Tibial nerve (tissue), 4 donors: ENCODE results near the gene DNAAF5. TPM values are rescaled to one million over a fixed set of nuclear protein-coding genes. Genes with fewer than 3 reads are reported as not detected.
"Not testable (repeated sequence)": the region's sequence is repeated elsewhere in the genome, so short reads cannot be mapped to it uniquely, and the experiment has no call there.

Source experiments
- DNase-seq, 2 donors: peaks; one replicate each; pipeline ENCODE4 v3.0.0-alpha.2; 2019; ENCODE audit warnings: low spot score in 2 of 2
- H3K27ac ChIP-seq, 4 donors: fragments of 200-600 bp; sonication (generic) in 3 of 4; one replicate each; pipeline ENCODE4 v1.5.1; 2017 to 2019; ENCODE audit warnings: mild to moderate bottlenecking in 1 of 4
- H3K27me3 ChIP-seq, 2 donors: fragments of 200-600 bp; sonication (generic) in 1 of 2; one replicate each; pipeline versions ENCODE4 v1.5.1 to v1.6.0; 2017 to 2019
- H3K36me3 ChIP-seq, 3 donors: fragments of 200-600 bp; sonication (generic); one replicate each; pipeline ENCODE4 v1.5.1; 2018 to 2019
- H3K4me1 ChIP-seq, 4 donors: fragments of 200-600 bp; sonication (generic) in 3 of 4; one replicate each; pipeline ENCODE4 v1.5.1; 2017 to 2019
- H3K4me3 ChIP-seq, 4 donors: fragments of 200-600 bp; sonication (generic) in 3 of 4; one replicate each; pipeline ENCODE4 v1.5.1; 2017 to 2019; ENCODE audit warnings: mild to moderate bottlenecking in 1 of 4, moderate library complexity in 1 of 4
- H3K9me3 ChIP-seq, 4 donors: fragments of 200-600 bp; sonication (generic) in 3 of 4; one replicate each; pipeline ENCODE4 v1.5.1; 2017 to 2019
- EP300 ChIP-seq, 2 donors: sonication (generic); formaldehyde crosslinking; IDR thresholded peaks; one replicate each; pipeline ENCODE4 v1.6.1; 2017; ENCODE audit warnings: antibody characterized with exemption in 2 of 2, mild to moderate bottlenecking in 1 of 2
- POLR2A ChIP-seq, 2 donors: fragments of 450-650 bp; IDR thresholded peaks; one replicate each; pipeline ENCODE4 v1.6.1; 2017; ENCODE audit warnings: antibody characterized with exemption in 2 of 2, mild to moderate bottlenecking in 2 of 2, moderate library complexity in 2 of 2
- WGBS, 2 donors: methylation state at CpG; one replicate each; pipeline ENCODE4 v1.1.5; 2018; 5-methylcytosine and 5-hydroxymethylcytosine counted together
- total RNA-seq, 4 donors: library from RNA; depleted of rRNA; stranded (reverse); fragments of >200 nt; gene quantifications; one replicate each; pipeline ENCODE4 v1.1.0, GENCODE V29; 2016
- TF ChIP-seq, protein P1 (sequence below), 5 experiments: fragments of 200-600 bp in 3 of 5; fragments of 450-650 bp in 2 of 5; sonication (generic) in 3 of 5; IDR thresholded peaks; one replicate each; pipeline ENCODE4 v1.5.1; 2016 to 2019; ENCODE audit warnings: antibody characterized with exemption in 5 of 5, mild to moderate bottlenecking in 3 of 5, moderate library complexity in 2 of 5

The DNAAF5 gene
- total RNA-seq, 4 donors from 2014 or later: 26.0 to 56.7 (median 41.6) TPM

DNA sequence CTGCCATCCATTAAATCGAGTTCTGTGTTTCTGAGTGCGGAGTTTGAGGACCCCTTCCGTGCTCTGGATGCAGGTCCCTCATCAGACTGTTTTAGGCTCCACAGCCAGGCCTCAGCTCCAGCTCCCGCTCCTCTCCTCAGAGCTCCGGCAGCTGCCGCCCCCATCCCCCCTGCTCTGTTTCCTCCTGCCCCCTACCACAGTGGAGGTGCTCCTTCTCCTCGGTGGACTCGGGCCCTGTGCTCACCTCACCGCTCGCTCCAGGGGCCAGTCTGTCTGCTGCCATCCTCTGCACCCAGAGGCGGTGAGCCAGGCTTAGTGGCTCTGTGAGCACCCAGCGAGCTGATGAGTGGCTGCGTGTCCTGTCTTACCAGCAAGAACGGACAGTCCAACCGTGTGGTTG, 21.9 kb downstream of the DNAAF5 start:
- DNase-seq: no peak
- WGBS, 2 donors: 92 to 94% methylated on average over 13 to 14 of the region's 15 CpGs
- Histone ChIP-seq H3K36me3 (peaks cover 0 to 65% (median 0%) of the 10 kb centered on the region in 3 donors), H3K27ac (no peak overlapping the region), H3K9me3 (no peaks in the 10 kb centered on the region), H3K4me3 (no peak overlapping the region), H3K27me3 (no peaks in the 10 kb centered on the region), H3K4me1 (peaks cover 0 to 12% (median 0%) of the 10 kb centered on the region in 4 donors)
- TF ChIP-seq, protein P1, sequence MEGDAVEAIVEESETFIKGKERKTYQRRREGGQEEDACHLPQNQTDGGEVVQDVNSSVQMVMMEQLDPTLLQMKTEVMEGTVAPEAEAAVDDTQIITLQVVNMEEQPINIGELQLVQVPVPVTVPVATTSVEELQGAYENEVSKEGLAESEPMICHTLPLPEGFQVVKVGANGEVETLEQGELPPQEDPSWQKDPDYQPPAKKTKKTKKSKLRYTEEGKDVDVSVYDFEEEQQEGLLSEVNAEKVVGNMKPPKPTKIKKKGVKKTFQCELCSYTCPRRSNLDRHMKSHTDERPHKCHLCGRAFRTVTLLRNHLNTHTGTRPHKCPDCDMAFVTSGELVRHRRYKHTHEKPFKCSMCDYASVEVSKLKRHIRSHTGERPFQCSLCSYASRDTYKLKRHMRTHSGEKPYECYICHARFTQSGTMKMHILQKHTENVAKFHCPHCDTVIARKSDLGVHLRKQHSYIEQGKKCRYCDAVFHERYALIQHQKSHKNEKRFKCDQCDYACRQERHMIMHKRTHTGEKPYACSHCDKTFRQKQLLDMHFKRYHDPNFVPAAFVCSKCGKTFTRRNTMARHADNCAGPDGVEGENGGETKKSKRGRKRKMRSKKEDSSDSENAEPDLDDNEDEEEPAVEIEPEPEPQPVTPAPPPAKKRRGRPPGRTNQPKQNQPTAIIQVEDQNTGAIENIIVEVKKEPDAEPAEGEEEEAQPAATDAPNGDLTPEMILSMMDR (IDR thresholded peaks at IDR 0.05): no peak
- no peak for TF ChIP-seq EP300 (IDR thresholded peaks at IDR 0.05)
- no peak for TF ChIP-seq POLR2A (IDR thresholded peaks at IDR 0.05)

GRCh38 chr7:749140-749551, 22.6 kb downstream of the DNAAF5 start:
- Histone ChIP-seq H3K36me3 (peaks cover 0 to 69% (median 0%) of the 10 kb centered on the region in 3 donors), H3K27ac (no peak overlapping the region), H3K27me3 (no peaks in the 10 kb centered on the region), H3K4me3 (no peak overlapping the region), H3K9me3 (no peaks in the 10 kb centered on the region), H3K4me1 (peaks cover 0 to 12% (median 0%) of the 10 kb centered on the region in 4 donors)
- TF ChIP-seq, protein P1 (IDR thresholded peaks at IDR 0.05): no peak
- TF ChIP-seq POLR2A (IDR thresholded peaks at IDR 0.05) (no peak), EP300 (IDR thresholded peaks at IDR 0.05) (no peak)
- DNase-seq: no peak
- WGBS, 2 donors: 56 to 59% methylated on average over 14 of the region's 14 CpGs

GRCh38 chr7:750111-750905, 23.8 kb downstream of the DNAAF5 start:
- peaks cover 0 to 69% (median 7%) of the 10 kb centered on the region in 3 donors for H3K36me3 ChIP-seq
- H3K27ac ChIP-seq: no peak overlapping the region
- WGBS, 2 donors: 95 to 96% methylated on average over 26 of the region's 26 CpGs
- H3K27me3 ChIP-seq: no peaks in the 10 kb centered on the region
- no peaks in the 10 kb centered on the region for H3K9me3 ChIP-seq
- peaks cover 0 to 12% (median 0%) of the 10 kb centered on the region in 4 donors for H3K4me1 ChIP-seq
- TF ChIP-seq, protein P1 (IDR thresholded peaks at IDR 0.05): no peak
- no peak overlapping the region for H3K4me3 ChIP-seq
- no peak for DNase-seq

GRCh38 chr7:751826-752225, 25.3 kb downstream of the DNAAF5 start:
- H3K36me3 ChIP-seq: peaks cover 0 to 76% (median 12%) of the 10 kb centered on the region in 3 donors
- WGBS, 2 donors: 88 to 92% methylated on average over 15 of the region's 15 CpGs
- H3K27me3 ChIP-seq: no peaks in the 10 kb centered on the region
- H3K9me3 ChIP-seq: no peaks in the 10 kb centered on the region
- no peak overlapping the region for H3K4me3 ChIP-seq
- peaks cover 0 to 12% (median 0%) of the 10 kb centered on the region in 4 donors for H3K4me1 ChIP-seq
- no peak for DNase-seq
- TF ChIP-seq EP300 (IDR thresholded peaks at IDR 0.05) (no peak), POLR2A (IDR thresholded peaks at IDR 0.05) (no peak)
- TF ChIP-seq, protein P1 (IDR thresholded peaks at IDR 0.05): no peak
- no peak overlapping the region for H3K27ac ChIP-seq

DNA sequence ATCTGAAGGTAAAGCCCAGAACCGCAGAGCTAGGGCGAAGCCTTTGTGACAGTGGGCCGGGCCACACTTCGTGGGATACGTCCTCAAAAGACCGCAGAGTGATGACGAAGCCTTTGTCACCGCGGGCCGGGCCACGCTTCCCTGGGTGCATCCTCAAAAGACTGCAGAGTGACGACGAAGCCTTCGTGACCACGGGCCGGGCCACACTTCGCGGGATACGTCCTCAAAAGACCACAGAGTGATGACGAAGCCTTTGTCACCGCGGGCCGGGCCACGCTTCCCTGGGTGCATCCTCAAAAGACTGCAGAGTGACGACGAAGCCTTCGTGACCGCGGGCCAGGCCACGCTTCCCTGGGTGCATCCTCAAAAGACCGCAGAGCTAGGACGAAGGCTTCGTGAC, 25.8 kb downstream of the DNAAF5 start:
- not testable (repeated sequence) for H3K4me3 ChIP-seq, H3K9me3 ChIP-seq, H3K27ac ChIP-seq, DNase-seq, H3K27me3 ChIP-seq
- peaks cover 0 to 12% (median 0%) of the 10 kb centered on the region in 4 donors for H3K4me1 ChIP-seq
- 88 to 95% methylated on average over 33 of the region's 33 CpGs for WGBS, 2 donors
- H3K36me3 ChIP-seq: peaks cover 0 to 76% (median 16%) of the 10 kb centered on the region in 3 donors
